OCI-LY3 (cell line): ENCODE data around the gene PPP6R2.

ENCODE experiments used
- H2AFZ ChIP-seq: fragments of 200-600, 300-600 bp; shearing (Covaris generic); 2 replicates; pipeline ENCODE4 v1.6.0; 2014; ENCODE audit warnings: antibody characterized with exemption, low read depth, low read length
- H3K27ac ChIP-seq: fragments of 200-600, 300-600 bp; sonication (generic); 2 replicates; pipeline ENCODE4 v1.5.1; 2014; ENCODE audit warnings: mild to moderate bottlenecking, low read length, moderate library complexity, mixed read lengths
- H3K27me3 ChIP-seq: fragments of 200-600, 300-600 bp; sonication (generic); 2 replicates; pipeline ENCODE4 v1.6.1; 2014; ENCODE audit warnings: low read depth, low read length, mixed read lengths
- H3K36me3 ChIP-seq: fragments of 200-600, 300-600 bp; sonication (generic); replicated peaks from 2 replicates; pipeline ENCODE3; 2014; ENCODE audit warnings: low read depth, low read length, mixed read lengths
- H3K4me1 ChIP-seq: fragments of 300-600, 200-600 bp; sonication (generic); 2 replicates; pipeline ENCODE4 v1.6.1; 2014; ENCODE audit warnings: low read length, mixed read lengths
- H3K4me2 ChIP-seq: fragments of 200-600, 300-600 bp; sonication (generic); 2 replicates; pipeline ENCODE4 v1.6.1; 2014; ENCODE audit warnings: low read length, mixed read lengths
- H3K4me3 ChIP-seq: fragments of 300-600, 200-600 bp; sonication (generic); 2 replicates; pipeline ENCODE4 v1.5.1; 2014; ENCODE audit warnings: antibody characterized with exemption, mild to moderate bottlenecking, low read length, moderate library complexity
- H3K79me2 ChIP-seq: fragments of 300-600, 200-600 bp; shearing (Covaris generic); 2 replicates; pipeline ENCODE4 v1.6.1; 2014; ENCODE audit warnings: mild to moderate bottlenecking, low read length, mixed read lengths
- H3K9ac ChIP-seq: fragments of 300-600, 200-600 bp; shearing (Covaris generic); 2 replicates; pipeline ENCODE4 v1.6.0; 2014; ENCODE audit warnings: mild to moderate bottlenecking, low read length, moderate library complexity
- H3K9me3 ChIP-seq: fragments of 200-600, 300-600 bp; shearing (Covaris generic); 2 replicates; pipeline ENCODE4 v1.6.1; 2014; ENCODE audit warnings: low read length, mixed read lengths; ENCODE audit not compliant: insufficient read depth
- H4K20me1 ChIP-seq: fragments of 200-600, 300-600 bp; sonication (generic); 2 replicates; pipeline ENCODE4 v1.6.1; 2016; ENCODE audit warnings: low read length, mixed read lengths; ENCODE audit not compliant: insufficient read depth
- CTCF ChIP-seq: fragments of 200-600, 300-600 bp; sonication (generic); IDR thresholded peaks from 2 replicates; pipeline ENCODE4 v1.5.1; 2014; ENCODE audit warnings: antibody characterized with exemption, low read length, low read depth
- EZH2phosphoT487 ChIP-seq: fragments of 200-600 bp; shearing (Covaris generic); IDR thresholded peaks from 2 replicates; pipeline ENCODE4 v1.6.1; 2018; ENCODE audit warnings: antibody characterized with exemption, mixed run types, low read depth

PPP6R2 gene

DNA sequence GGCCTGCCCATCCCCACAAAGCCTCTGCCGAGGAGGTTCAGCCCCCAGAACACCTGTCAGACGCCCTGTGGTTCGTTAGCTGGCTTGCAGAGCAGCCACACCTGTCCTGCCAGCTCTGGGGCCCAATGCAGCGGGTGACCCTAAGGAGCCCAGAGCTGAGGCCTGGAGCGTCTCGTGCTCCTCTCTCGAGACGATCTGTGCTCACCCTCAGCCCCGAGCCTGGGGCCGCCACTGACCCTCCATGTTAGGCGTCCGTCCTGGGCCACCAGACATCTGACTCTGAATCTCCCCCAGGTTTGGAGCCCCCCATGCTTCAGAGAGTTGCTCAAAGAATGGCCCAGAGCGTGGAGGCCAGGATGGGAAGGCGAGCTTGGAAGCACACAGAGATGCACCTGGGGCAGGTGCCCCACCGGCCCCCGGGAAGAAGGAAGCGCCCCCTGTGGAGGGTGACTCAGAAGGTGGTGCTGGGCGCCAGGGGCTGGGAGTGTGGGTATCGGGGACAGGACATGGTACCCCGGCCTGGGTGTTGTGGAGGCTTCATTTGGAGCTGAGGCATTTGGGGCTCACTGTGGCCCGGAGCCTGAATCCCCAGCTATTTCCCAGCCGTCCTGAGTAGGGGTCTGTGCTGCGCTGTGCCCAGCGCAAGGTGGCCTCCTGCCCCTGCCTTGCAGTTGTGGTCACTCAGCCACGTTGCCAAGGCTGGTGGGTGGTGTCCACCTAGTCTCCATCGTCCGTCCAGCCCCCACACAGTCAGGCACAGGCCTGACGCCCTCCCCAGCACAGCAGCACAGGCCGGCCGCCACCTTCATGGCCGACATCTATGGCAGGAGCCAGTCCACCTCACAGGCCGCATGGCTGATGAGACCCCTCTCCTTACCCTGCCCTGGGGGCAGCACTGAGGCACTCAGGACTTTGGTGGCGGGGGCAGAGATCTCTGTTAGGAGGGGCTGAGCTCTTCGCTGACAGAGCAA lies 95.5 kb downstream of the PPP6R2 start:
- no peaks in the 10 kb centered on the region for H3K9me3 ChIP-seq
- no peak overlapping the region for H2AFZ ChIP-seq
- H3K9ac ChIP-seq = no peak overlapping the region
- H3K79me2 ChIP-seq = no peaks in the 10 kb centered on the region
- no peaks in the 10 kb centered on the region for H3K36me3 ChIP-seq
- TF ChIP-seq EZH2phosphoT487 (no peak), CTCF (no peak)
- H3K4me1 ChIP-seq = no peaks in the 10 kb centered on the region
- H3K4me3 ChIP-seq = no peak overlapping the region
- H3K27me3 ChIP-seq = no peaks in the 10 kb centered on the region
- no peak overlapping the region for H3K4me2 ChIP-seq
- H4K20me1 ChIP-seq = no peaks in the 10 kb centered on the region
- no peak overlapping the region for H3K27ac ChIP-seq

DNA sequence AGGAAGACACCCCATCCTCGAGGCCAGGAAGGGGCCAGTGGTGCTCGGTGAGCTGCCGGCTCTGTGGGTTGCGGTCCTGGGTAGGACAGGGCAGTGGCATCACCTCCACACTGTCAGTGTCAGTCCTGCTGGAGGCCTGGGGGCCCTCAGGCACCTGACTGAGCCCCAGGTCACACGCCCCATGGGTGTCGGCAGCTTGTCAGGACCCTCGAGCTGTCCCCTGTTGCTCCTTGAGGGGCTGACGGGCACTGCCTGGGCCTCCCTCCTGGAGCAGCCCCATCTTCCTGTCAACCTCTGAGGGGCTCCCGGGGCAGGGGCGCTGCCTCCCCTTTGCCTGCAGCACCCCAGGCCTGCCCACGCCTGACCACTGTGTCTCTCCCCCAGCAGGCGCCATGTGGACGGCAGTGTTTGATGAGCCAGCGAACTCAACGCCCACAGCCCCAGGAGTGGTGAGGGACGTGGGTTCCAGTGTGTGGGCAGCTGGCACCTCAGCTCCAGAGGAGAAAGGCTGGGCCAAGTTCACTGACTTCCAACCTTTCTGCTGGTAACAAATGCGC lies 96.3 kb downstream of the PPP6R2 start:
- Histone ChIP-seq H2AFZ (no peak overlapping the region), H3K27me3 (no peaks in the 10 kb centered on the region), H3K36me3 (no peaks in the 10 kb centered on the region), H3K4me3 (no peak overlapping the region), H3K27ac (no peak overlapping the region), H3K4me1 (no peaks in the 10 kb centered on the region), H3K9ac (no peak overlapping the region), H3K9me3 (no peaks in the 10 kb centered on the region), H3K4me2 (no peak overlapping the region), H4K20me1 (no peaks in the 10 kb centered on the region), H3K79me2 (no peaks in the 10 kb centered on the region)
- TF ChIP-seq CTCF (no peak), EZH2phosphoT487 (no peak)

DNA sequence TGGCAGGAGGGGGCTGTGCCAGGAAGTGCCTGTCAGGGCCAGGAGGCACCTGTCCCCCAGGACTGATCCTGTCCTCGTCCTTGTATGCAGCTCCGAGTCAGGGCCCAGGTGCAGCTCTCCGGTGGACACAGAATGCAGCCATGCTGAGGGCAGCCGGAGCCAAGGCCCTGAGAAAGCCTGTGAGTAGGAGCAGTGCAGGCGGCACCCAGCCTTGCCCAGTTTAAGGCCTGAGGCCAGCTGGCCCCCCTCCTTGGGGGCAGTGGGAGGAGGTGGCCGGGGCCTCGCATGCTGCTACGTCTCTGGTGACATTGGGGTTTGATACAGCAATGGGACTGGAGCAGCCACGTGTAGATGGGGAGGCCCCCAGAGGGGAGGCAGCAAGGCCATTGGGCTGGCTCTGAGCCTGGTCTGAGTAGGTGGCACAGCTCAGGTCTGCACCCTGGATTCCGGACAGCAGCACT lies 96.8 kb downstream of the PPP6R2 start:
- Histone ChIP-seq H3K9me3 (no peaks in the 10 kb centered on the region), H3K79me2 (no peaks in the 10 kb centered on the region), H3K36me3 (no peaks in the 10 kb centered on the region), H4K20me1 (no peaks in the 10 kb centered on the region), H3K9ac (no peak overlapping the region), H3K4me2 (no peak overlapping the region), H3K27me3 (no peaks in the 10 kb centered on the region), H3K27ac (no peak overlapping the region), H3K4me1 (no peaks in the 10 kb centered on the region), H2AFZ (no peak overlapping the region), H3K4me3 (no peak overlapping the region)
- TF ChIP-seq EZH2phosphoT487 (no peak), CTCF (no peak)

DNA sequence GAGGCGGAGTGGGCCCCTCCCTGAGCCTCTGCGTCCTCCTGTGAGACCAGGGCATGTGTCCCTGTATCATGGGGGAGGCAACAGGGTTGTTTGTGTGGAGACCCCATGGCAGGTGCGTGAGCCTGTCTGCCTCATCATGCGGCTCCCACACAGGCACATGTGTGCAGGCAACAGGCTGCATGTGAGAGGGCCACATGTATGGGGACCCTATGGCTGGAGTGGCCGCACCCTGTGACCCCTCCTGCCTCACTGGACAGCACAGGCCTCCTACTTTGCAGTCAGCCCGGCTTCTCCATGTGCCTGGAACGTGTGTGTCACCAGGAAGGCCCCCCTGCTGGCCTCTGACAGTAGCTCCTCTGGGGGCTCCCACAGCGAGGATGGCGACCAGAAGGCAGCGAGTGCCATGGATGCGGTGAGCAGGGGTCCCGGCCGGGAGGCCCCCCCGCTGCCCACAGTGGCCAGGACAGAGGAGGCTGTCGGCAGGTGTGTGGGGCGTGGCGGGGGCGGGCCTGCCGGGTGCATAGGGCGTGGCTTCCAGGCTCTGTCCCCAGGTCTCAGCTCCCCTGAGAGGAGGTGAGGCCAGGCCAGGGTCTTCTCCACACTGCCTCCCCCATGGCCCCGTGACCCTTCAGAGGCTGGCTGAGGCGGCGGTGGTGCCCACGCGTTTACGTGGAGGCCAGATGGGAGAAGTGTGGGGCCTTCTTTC lies 97.6 kb downstream of the PPP6R2 start:
- H3K36me3 ChIP-seq = no peaks in the 10 kb centered on the region
- H3K79me2 ChIP-seq = no peaks in the 10 kb centered on the region
- H3K4me1 ChIP-seq = no peaks in the 10 kb centered on the region
- no peak overlapping the region for H3K9ac ChIP-seq
- H3K4me2 ChIP-seq = no peak overlapping the region
- H3K27me3 ChIP-seq = no peaks in the 10 kb centered on the region
- TF ChIP-seq EZH2phosphoT487 (no peak), CTCF (no peak)
- H3K27ac ChIP-seq = no peak overlapping the region
- no peaks in the 10 kb centered on the region for H3K9me3 ChIP-seq
- no peak overlapping the region for H3K4me3 ChIP-seq
- H4K20me1 ChIP-seq = no peaks in the 10 kb centered on the region
- no peak overlapping the region for H2AFZ ChIP-seq
